ENCODE results near the gene DOCK11.

- TF ChIP-seq CTCF (IDR thresholded peaks at IDR 0.05) (no peak), POLR2A (IDR thresholded peaks at IDR 0.05) (no peak)
Measured at GRCh38 chrX:118723376-118723775, 227.8 kb downstream of the DOCK11 start.
